ENCODE data around the gene UQCC5.

Gene UQCC5

DNA sequence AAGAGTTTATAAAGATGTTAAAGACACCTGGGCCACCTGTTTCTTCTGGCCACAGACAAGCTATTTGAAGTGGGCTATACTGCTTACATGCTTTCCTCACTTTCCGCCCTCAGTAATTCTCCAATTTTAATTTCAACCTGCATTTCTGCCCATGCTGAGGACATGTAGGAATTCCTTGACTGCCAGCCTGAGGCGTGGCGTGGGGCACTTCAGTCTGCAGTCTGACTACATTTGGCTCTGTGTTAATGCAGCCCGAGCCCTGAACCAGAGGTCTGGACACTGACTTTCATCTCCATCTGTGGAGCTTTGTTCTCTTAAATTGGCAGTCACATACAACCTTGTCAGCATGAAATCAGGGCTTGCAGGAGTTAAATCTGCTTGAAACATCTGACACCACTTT, 8.5 kb downstream of the UQCC5 start:
- in situ Hi-C loops (cut with HindIII; ENCODE audit: low sequenced_read_pairs), result no loop called here
- no peak for DNase-seq (ENCODE audit: low read depth, low spot score)
- H3K4me3 ChIP-seq (ENCODE audit: low read depth, low read length), result no peak overlapping the region
- TF ChIP-seq CTCF (IDR thresholded peaks at IDR 0.05; ENCODE audit: low read depth, low read length), result no peak

DNA sequence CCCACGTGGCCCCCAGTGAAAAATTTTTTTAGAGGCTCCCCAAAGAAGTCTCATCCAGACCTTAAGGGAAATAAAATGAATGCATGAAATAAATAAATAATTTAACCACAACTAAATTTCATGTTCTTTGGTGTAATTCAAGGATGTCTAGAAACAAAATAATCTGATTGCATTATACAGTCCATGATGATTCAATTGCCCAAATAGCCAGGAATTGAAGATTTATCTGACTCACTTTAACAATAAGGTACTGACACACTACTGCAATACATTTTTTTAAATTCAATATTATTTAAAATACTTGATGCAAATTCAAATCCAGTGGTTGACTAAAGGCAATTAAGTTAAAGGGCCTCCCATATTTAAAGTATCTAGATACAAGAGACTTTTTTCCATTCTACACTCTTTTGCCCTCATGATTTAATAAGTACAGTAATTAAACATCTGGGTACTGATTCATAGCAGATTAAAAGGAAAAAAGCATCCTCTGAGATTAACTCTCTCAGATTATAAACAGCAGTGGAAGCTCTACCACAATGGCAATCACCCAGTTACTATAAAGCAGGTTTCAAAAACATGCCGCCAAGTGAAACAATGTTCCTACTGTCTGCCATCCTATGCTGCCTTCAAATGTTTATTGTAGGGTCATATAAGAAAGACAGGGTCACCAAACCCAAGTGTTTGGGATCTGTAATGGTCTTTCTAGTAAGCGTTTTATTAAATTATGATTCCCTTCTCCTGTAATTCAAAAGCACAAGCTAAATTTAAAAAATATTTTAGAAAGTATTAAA, 9.9 kb downstream of the UQCC5 start:
- DNase-seq (ENCODE audit: low read depth, low spot score), result no peak
- in situ Hi-C loops (cut with HindIII; ENCODE audit: low sequenced_read_pairs), result no loop called here
- H3K4me3 ChIP-seq (ENCODE audit: low read depth, low read length), result no peak overlapping the region
- no peak for TF ChIP-seq CTCF (IDR thresholded peaks at IDR 0.05; ENCODE audit: low read depth, low read length)

GRCh38 chr3:52547143-52547542, 10.7 kb downstream of the UQCC5 start:
- in situ Hi-C loops (cut with HindIII; ENCODE audit: low sequenced_read_pairs), result no loop called here
- TF ChIP-seq CTCF (IDR thresholded peaks at IDR 0.05; ENCODE audit: low read depth, low read length), result no peak
- no peak overlapping the region for H3K4me3 ChIP-seq (ENCODE audit: low read depth, low read length)
- DNase-seq (ENCODE audit: low read depth, low spot score), result no peak

- no peak overlapping the region for H3K4me3 ChIP-seq (ENCODE audit: low read depth, low read length)
- no peak for TF ChIP-seq CTCF (IDR thresholded peaks at IDR 0.05; ENCODE audit: low read depth, low read length)
- DNase-seq (ENCODE audit: low read depth, low spot score), result no peak
- in situ Hi-C loops (cut with HindIII; ENCODE audit: low sequenced_read_pairs), result no loop called here
Observed at GRCh38 chr3:52551118-52551517, 14.7 kb downstream of the UQCC5 start.

DNA sequence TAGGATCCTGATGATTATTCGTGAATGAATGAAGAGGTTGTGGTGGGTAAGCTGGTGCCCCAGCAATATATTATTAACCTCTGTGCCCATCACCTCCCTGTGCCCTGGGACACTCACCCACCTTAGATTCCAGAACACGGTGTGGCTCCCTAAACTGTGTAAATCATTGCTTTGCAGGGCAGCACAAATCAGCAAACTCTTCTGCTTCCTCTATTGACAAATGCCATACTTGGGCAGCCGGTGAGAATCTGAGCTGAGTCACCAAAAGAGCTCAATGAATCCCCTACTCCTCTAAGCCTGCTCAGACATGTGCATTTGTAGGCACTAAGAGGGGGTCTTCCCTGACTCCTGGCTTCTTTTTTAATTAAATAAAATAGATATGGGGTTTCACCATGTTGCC, 15.7 kb downstream of the UQCC5 start:
- no peak overlapping the region for H3K4me3 ChIP-seq (ENCODE audit: low read depth, low read length)
- no peak for DNase-seq (ENCODE audit: low read depth, low spot score)
- no peak for TF ChIP-seq CTCF (IDR thresholded peaks at IDR 0.05; ENCODE audit: low read depth, low read length)
- in situ Hi-C loops (cut with HindIII; ENCODE audit: low sequenced_read_pairs), result no loop called here

DNA sequence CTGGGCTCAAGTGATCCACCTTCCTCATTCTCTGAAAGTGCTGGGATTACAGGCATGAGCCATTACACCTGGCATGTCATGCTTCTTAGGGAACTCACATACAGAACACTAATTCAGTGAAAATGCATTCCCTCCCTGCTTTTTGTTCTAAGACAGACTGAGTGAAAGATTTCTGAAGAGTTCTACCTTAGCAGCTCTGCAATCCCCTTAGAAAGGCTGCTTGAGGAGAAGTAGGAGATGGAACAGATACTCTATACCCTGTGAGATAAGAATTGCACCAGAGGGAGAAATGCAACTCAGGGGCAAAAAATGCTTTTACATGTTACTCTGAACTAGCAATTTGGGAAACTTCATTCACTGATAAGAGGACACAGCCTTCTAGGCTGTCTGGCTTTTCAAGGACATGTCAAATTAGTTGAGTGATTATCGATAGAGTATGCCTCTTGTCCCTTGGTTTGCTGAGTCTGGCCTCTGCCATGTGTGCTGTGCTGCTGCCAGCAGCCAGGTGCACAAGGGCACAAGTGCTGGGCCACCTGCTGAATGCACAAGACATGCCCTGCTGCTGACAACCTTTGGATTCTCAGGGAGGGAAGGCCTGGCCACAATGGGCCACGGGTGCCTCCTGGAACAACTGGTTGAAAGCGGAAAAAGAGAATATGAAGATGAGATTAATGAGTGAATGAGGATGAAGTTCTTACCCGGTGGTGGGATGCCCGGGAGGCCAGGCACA, 17.8 kb downstream of the UQCC5 start:
- in situ Hi-C loops (cut with HindIII; ENCODE audit: low sequenced_read_pairs), result no loop called here
- H3K4me3 ChIP-seq (ENCODE audit: low read depth, low read length), result no peak overlapping the region
- DNase-seq (ENCODE audit: low read depth, low spot score), result no peak
- no peak for TF ChIP-seq CTCF (IDR thresholded peaks at IDR 0.05; ENCODE audit: low read depth, low read length)
